AML-193 (cell line): ENCODE data around the gene LY86.
"Not testable (repeated sequence)": the region's sequence is repeated elsewhere in the genome, so short reads cannot be mapped to it uniquely, and the experiment has no call there.

Experiments used
- DNase-seq, 2 experiments: peaks; one replicate each; lab custom pipeline; 2025; lab: John Stamatoyannopoulos, UW

Gene LY86

GRCh38 chr6:6596529-6597328 lies 8.2 kb downstream of the LY86 start:
- no peak for DNase-seq

GRCh38 chr6:6597682-6598081 lies 9.2 kb downstream of the LY86 start:
- DNase-seq = no peak

- DNase-seq = no peak
Measured at GRCh38 chr6:6599468-6599873, 11.0 kb downstream of the LY86 start.

GRCh38 chr6:6600875-6601274 lies 12.4 kb downstream of the LY86 start:
- no peak for DNase-seq

GRCh38 chr6:6602262-6602661 lies 13.7 kb downstream of the LY86 start:
- DNase-seq = no peak

GRCh38 chr6:6603317-6603716 lies 14.8 kb downstream of the LY86 start:
- DNase-seq = no peak

- DNase-seq = no peak
Measured at GRCh38 chr6:6604015-6604414, 15.5 kb downstream of the LY86 start.

GRCh38 chr6:6604566-6604965 lies 16.0 kb downstream of the LY86 start:
- peak; percentile 32 to 46 for DNase-seq

- no peak for DNase-seq
Measured at GRCh38 chr6:6605873-6606272, 17.4 kb downstream of the LY86 start.

GRCh38 chr6:6606391-6607030 lies 18.0 kb downstream of the LY86 start:
- DNase-seq = not testable (repeated sequence)

- no peak for DNase-seq
Measured at GRCh38 chr6:6609450-6609849, 20.9 kb downstream of the LY86 start.

- peak; percentile 51 to 57 for DNase-seq
Measured at GRCh38 chr6:6610031-6610591, 21.6 kb downstream of the LY86 start.

GRCh38 chr6:6611486-6611885 lies 23.0 kb downstream of the LY86 start:
- DNase-seq = no peak

- no peak for DNase-seq
Measured at GRCh38 chr6:6612308-6612707, 23.8 kb downstream of the LY86 start.

- DNase-seq = not testable (repeated sequence)
Measured at GRCh38 chr6:6613103-6613718, 24.7 kb downstream of the LY86 start.

GRCh38 chr6:6614096-6614982 lies 25.8 kb downstream of the LY86 start:
- no peak for DNase-seq

GRCh38 chr6:6614983-6615349 lies 26.4 kb downstream of the LY86 start:
- no peak for DNase-seq

GRCh38 chr6:6616656-6617055 lies 28.1 kb downstream of the LY86 start:
- DNase-seq = no peak

GRCh38 chr6:6619021-6619794 lies 30.7 kb downstream of the LY86 start:
- no peak for DNase-seq

GRCh38 chr6:6620766-6621425 lies 32.4 kb downstream of the LY86 start:
- no peak for DNase-seq

- no peak for DNase-seq
Measured at GRCh38 chr6:6622501-6622900, 34.0 kb downstream of the LY86 start.
